ENCODE data around the gene EMID1.

Gene EMID1

GRCh38 chr22:29200901-29201300 lies 4.8 kb upstream of the EMID1 start:
- DNase-seq (ENCODE audit: low read depth): no peak
- H3K4me3 ChIP-seq (ENCODE audit: low read length): no peak overlapping the region

GRCh38 chr22:29201782-29202181 lies 3.9 kb upstream of the EMID1 start:
- DNase-seq (ENCODE audit: low read depth): no peak
- TF ChIP-seq CTCF (conservative IDR thresholded peaks at IDR 0.05; ENCODE audit: low read length): no peak
- H3K4me3 ChIP-seq (ENCODE audit: low read length): no peak overlapping the region

More at GRCh38 chr22:29200901-29201300, 4.8 kb upstream of the EMID1 start:
- TF ChIP-seq CTCF (conservative IDR thresholded peaks at IDR 0.05; ENCODE audit: low read length): no peak

- peak; percentile 49 for DNase-seq (ENCODE audit: low read depth)
- peak; percentile 46 for TF ChIP-seq CTCF (conservative IDR thresholded peaks at IDR 0.05; ENCODE audit: low read length)
- H3K4me3 ChIP-seq (ENCODE audit: low read length): no peak overlapping the region
These were observed 3.2 kb upstream of the EMID1 start for GRCh38 chr22:29202212-29203192.

GRCh38 chr22:29203488-29204454 lies 1.9 kb upstream of the EMID1 start:
- no peak for DNase-seq (ENCODE audit: low read depth)
- no peak overlapping the region for H3K4me3 ChIP-seq (ENCODE audit: low read length)
- TF ChIP-seq CTCF (conservative IDR thresholded peaks at IDR 0.05; ENCODE audit: low read length): no peak

DNA sequence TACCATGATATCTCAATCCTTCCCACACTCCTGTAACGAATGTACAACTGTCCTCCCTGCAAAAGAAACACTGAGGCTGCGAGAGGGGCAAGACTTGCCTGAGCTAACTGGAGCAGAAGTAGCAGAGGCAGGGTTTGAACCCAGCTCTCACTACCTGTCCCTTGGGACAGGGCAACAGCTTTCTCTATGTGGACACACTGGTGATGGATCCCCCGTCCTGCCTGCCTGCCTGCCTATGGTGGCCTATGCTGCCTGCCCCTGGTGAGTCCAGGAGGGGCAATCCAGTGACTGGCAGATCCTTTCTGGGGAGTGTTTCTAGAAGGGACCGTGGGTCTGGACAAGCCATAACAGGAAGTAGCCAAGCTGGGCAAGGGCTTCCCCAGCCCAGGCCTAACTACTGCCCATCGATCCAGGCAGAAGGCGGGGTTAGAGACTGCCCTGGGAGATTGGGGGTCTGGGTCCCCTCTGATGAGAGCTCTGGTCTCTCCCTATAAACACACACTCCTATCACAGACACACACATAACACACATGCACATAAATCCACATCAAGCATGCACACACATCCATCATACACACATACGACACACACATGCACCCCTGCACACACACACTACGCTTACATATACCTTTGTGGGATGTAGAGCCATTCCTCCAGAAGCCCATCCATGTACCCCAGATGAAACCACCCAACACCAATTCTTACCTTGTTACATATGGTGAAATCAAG lies 1.1 kb upstream of the EMID1 start:
- TF ChIP-seq CTCF (conservative IDR thresholded peaks at IDR 0.05; ENCODE audit: low read length): no peak
- no peak for DNase-seq (ENCODE audit: low read depth)
- H3K4me3 ChIP-seq (ENCODE audit: low read length): no peak overlapping the region

DNA sequence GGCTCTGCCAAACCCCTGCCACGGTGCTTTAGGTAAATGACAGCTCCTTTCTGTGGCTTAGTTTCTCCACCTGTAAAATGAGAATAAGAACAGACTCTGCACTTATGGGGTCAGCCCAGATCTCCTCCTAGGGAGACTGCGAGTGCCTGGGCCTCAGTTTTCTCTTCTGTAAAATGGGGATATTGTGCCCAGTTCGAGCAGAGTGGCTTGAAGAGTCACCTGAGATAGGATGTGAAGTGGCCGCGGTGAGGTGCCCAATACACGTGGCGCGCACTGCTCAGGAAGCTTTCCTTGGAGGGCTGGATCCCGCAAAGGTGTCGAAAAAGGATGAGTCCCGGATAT lies 473 bp upstream of the EMID1 start:
- no peak for DNase-seq (ENCODE audit: low read depth)
- H3K4me3 ChIP-seq (ENCODE audit: low read length): no peak overlapping the region
- TF ChIP-seq CTCF (conservative IDR thresholded peaks at IDR 0.05; ENCODE audit: low read length): no peak

Measured in AG10803 (cell line).